ENCODE results near the gene WIPI1.

- no peak for TF ChIP-seq CTCF (conservative IDR thresholded peaks at IDR 0.05)
- no peak for TF ChIP-seq ZFX (IDR thresholded peaks at IDR 0.05)
Measured at GRCh38 chr17:68455901-68456338, 1.4 kb downstream of the WIPI1 start.

All from C4-2B (cell line).